HG03095 (cell line): Measurements from ENCODE around the gene KIAA1217.

Experiments used
- ATAC-seq: cut with Tn5 transposase; IDR thresholded peaks from one replicate; pipeline ENCODE4 v1.9.1; 2021; ENCODE audit warnings: moderate library complexity; ENCODE audit not compliant: unreplicated experiment

The KIAA1217 gene, protein sequence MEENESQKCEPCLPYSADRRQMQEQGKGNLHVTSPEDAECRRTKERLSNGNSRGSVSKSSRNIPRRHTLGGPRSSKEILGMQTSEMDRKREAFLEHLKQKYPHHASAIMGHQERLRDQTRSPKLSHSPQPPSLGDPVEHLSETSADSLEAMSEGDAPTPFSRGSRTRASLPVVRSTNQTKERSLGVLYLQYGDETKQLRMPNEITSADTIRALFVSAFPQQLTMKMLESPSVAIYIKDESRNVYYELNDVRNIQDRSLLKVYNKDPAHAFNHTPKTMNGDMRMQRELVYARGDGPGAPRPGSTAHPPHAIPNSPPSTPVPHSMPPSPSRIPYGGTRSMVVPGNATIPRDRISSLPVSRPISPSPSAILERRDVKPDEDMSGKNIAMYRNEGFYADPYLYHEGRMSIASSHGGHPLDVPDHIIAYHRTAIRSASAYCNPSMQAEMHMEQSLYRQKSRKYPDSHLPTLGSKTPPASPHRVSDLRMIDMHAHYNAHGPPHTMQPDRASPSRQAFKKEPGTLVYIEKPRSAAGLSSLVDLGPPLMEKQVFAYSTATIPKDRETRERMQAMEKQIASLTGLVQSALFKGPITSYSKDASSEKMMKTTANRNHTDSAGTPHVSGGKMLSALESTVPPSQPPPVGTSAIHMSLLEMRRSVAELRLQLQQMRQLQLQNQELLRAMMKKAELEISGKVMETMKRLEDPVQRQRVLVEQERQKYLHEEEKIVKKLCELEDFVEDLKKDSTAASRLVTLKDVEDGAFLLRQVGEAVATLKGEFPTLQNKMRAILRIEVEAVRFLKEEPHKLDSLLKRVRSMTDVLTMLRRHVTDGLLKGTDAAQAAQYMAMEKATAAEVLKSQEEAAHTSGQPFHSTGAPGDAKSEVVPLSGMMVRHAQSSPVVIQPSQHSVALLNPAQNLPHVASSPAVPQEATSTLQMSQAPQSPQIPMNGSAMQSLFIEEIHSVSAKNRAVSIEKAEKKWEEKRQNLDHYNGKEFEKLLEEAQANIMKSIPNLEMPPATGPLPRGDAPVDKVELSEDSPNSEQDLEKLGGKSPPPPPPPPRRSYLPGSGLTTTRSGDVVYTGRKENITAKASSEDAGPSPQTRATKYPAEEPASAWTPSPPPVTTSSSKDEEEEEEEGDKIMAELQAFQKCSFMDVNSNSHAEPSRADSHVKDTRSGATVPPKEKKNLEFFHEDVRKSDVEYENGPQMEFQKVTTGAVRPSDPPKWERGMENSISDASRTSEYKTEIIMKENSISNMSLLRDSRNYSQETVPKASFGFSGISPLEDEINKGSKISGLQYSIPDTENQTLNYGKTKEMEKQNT (N-terminal part only)

DNA sequence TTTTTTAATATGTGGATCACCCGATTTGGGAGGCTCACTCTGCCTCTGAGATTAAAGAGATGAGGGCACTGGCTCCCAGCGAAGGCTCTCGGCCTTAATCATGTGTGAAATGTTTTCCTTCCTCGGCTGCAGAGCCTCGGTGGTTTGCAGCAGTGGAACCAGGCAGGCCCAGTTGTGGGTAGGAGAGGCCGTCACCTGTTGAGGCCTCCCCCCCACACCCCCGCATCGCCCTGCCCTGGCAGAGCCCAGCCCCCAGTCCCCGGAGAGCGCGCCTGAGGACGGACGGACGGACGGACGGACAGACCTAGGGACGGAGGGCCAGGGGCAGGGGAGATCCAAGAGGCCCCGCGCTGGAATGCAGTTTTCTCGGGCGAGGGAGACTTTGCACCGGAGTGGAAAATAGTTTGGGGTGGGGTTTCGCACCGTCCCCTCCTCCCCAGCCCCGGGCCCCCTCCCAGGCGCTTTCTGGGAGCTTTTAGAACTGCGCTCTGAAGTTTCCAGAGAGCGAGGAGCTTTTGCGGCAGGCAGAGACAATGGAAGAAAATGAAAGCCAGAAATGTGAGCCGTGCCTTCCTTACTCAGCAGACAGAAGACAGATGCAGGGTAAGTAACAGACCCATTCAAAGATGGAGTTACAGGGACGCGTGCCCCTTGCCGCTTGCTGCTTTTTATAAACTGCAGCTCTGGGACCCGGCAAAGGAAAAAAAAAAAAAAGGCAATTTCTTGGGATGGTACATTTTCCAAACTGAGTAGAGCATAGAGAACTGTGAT is at the start of gene KIAA1217:
Gene KIAA1217, plus strand, starts transcription at position 478 of the 771 bp plus-strand sequence. Its CDS starts 56 bp downstream, at position 534.
- ATAC-seq = peak; percentile 5

- no peak for ATAC-seq
These were observed 46.5 kb upstream of the KIAA1217 start for GRCh38 chr10:24162206-24162985.

DNA sequence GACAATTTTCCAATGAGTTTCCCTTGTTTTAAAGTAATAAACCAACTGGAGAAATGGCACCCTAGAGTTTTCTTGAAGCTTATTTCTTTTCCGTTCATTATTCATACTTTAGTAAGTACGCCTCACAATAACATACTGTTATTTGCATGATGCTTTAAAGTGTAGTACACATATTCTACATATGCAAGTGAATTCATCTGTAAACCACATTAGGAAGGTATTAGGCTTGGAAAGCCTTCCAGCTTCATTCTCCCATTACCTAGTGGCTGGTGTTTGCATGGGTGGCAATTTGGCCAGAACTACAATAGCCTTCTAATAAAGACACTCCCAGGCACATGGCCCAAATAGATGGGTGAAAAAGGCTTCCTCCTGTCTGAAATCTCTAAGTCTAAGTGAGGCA is 45.5 kb upstream of the KIAA1217 start:
- ATAC-seq = no peak

- ATAC-seq = no peak
These were observed 40.4 kb upstream of the KIAA1217 start for GRCh38 chr10:24168258-24169170.

DNA sequence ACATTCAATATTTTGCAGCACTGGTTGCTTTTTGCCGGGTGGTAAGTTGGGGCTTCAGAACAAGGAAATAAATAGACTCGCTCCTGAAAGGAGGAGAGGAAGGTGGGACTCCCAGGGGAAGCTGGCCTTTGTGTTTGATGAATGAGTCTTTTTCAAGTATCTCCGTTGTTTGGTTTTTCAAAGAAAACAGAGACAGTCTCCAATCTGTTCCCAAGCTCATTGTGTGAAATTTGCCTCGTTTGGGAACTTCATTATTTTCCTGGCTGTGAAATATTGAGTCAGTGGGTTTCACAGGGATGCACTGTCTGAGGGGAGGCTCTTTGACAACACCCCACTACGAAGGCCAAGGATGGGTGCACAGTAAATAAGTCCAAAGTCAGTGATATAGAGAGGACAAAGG is 38.7 kb upstream of the KIAA1217 start:
- no peak for ATAC-seq

GRCh38 chr10:24172909-24173308 is 36.0 kb upstream of the KIAA1217 start:
- ATAC-seq = no peak

DNA sequence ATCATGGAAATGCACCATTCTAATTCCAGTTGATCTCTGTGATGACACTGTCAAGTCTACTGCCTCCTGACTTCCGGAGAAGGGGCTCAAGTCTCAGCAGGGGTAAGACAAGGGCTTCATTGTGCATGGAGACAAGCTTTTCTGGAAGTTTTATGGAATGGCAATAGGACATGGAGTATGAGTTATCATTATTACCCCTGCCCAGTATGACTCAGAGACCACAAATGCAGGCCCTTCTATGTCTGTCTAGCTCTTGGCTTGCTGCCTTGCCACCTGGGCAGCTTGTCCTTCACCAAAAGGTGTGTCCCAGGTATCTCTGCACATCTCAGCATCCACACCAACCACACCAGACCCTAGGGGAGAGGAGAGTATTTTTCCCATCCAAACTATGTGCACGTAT is 34.9 kb upstream of the KIAA1217 start:
- ATAC-seq = no peak

DNA sequence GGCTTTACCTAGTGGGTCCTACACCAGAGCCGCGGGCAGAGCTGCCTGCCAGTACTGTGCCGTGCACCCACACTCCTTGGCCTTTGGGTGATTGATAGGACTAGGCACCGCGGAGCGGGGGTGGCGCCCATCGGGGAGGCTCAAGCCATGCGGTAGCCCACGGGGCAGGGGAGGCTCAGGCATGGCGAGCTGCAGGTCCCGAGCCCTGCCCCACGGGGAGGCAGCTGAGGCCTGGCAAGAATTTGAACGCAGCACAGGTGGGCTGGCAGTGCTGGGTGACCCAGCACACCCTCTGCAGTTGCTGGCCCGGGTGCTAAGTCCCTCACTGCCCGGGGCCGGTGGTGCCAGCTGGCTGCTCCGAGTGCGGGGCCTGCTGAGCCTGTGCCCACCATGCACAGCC is 32.3 kb upstream of the KIAA1217 start:
- ATAC-seq = no peak

DNA sequence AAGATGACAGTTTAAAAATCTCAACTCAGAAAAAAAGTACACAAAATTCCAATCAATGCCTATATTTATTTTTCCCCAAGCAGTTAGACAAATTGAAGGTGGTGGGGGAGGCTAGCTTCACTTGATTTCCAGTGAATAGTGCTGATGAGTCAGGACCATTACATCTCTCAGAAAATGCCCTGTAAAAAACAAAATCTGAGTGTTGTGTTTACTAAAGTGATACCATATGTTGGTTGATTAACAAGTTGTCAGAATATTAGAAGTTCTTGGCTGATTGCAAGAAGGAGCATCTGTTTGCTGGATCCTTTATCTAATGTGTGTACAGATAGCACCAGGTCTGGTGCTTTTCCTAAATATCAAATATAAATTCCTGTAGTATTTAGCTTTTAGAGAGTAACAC is 31.3 kb upstream of the KIAA1217 start:
- ATAC-seq = no peak

DNA sequence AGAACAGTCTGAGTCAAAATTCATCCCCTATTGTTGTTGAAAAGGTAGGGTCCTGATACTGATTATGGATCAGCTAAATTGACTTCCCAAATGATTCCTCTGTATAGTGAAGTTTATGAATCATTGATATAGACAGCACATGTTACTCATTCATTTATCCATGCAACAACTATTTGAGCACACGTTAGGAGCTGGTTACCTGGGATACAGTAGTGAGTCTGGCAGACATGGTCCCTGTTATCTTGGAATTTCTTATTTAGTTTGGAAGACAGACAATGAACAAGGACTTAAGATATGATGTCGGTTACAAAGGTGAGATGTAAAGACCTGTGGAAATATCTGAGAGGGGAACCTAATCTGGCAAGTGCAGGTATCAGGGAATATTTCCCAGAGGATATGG is 28.0 kb upstream of the KIAA1217 start:
- ATAC-seq = no peak

GRCh38 chr10:24184455-24184854 is 24.5 kb upstream of the KIAA1217 start:
- no peak for ATAC-seq

GRCh38 chr10:24193330-24193729 is 15.6 kb upstream of the KIAA1217 start:
- no peak for ATAC-seq

GRCh38 chr10:24197263-24197662 is 11.7 kb upstream of the KIAA1217 start:
- no peak for ATAC-seq

GRCh38 chr10:24201503-24202180 is 7.3 kb upstream of the KIAA1217 start:
- no peak for ATAC-seq

DNA sequence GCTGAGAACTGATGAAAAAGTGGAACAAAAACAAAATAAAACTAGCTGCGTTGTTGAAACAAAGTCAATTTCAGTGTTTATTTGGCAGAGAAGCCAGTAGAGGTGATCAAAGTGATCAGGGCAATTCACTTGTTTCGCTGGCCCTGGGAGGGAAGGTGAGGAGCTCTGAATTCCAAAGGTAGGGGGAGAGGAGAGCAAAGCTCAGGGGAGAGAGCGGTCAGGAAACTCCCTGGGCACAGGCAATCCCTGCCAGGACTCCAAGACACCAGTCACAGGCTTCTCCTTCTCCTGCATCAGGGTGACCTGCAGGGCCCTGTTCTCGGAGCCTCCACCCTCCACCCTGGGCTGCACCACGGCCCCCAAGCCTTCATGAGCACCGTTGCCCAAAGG is 6.8 kb upstream of the KIAA1217 start:
- ATAC-seq = no peak

DNA sequence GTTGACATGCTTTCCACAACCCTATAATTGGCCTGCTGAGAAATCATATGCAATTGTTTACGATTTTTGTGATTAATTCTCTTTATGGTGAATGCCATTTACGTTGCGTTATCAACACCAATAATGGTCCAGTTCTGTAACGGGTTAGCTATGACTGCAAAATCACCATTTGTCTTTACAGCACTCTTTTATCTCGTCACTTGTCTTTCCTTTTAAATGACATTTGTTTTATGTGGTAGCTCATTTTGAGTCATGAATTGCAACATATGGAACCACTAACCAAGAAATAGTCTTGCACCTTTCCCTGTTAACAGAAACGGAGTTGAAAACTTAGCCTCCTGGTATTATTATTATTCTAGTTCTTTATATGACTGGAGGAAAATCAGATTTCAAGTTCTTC is 3.1 kb upstream of the KIAA1217 start:
- ATAC-seq = no peak

DNA sequence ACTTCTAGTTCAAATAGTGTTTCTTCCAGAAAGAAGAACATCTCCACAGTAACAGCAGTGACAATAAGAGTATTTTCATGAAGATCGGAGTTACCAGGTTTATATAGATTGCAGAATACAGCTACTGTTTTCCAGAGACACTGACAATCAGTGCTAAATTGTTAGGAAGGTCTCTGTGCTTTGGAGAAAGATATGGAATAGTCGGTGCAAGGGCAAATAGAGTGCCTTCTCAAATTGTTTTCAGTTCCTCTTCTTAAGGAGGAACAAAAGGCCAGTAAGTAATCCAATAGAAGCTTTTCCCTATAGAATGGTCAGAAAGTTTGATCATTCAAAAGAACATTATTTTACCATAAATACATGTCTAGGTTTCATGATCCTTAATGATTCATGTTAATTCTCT is 2.6 kb upstream of the KIAA1217 start:
- no peak for ATAC-seq

DNA sequence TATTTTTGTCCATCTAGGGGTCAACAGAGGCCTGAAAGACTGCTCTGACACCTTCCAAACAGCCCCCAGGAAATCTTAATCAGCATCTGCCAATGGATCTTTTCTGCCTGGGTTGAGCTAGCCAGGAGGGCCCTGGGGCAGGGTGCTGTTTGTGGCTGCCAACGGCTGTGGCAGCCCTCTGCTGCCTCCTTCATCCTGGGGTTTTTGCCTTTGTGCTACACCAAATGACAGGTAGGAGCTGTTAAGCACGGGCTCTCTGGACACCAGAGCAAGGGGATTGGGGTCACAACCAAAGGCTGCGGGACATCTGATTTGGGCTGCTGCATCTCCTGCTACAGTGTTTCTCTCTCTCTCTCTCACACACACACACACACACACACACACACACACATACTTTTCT is 2.0 kb upstream of the KIAA1217 start:
- ATAC-seq = no peak
